ENCODE measurements around the gene TSR3. TPM values are rescaled to one million over a fixed set of nuclear protein-coding genes. Genes with fewer than 3 reads are reported as not detected.

Gene TSR3
- total RNA-seq, 1 donor from 2014 or later: 60.6 TPM

DNA sequence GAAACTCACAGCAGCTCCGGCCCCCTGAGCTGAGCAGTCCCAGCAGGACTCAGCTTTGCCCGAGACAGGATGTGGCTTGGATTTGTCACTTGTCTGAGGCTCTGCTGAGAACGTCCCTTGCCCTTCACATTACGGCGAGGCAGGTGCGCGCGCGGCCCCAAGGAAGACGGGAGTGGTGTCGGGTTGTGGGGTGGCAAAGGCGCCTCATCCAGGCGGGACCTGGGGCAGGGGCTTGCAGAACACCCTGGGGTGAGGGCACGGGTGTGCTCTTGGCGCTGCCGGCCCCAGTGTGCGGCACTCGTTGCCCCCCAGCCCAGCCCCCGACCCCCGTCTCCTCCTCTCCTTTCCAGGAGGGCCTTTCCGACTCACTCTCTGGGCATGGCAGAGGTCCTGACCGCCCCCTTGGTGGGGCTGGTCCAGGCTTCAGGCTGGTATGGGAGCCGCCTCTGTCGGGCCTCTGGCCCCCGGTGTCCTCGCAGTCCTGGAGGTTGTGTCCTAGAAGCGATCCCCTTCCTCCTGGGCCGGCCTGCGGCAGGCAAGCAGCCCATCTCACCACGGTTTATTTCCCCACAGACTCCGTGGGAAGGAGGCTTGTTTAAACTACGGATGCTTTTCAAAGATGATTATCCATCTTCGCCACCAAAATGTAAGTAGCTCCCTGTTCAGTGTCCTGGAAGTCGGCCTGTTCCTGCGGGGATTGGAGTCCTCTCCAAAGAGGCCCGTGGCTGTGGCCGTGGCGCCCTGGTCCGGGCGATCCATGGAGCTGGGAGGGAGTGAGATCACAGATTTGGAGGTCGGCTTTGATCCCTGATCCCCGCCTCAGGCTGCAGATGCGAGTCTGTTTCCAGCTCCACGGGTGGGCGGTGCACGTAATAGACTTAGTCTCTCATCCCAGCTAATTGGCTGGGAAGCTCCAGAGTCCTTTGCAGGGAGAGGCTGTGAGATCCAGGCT, 36.3 kb downstream of the TSR3 start:
- no peak for DNase-seq (ENCODE audit: extremely low spot score in 2 of 2)
- peaks cover 0 to 75% of the 10 kb centered on the region in 2 donors for H3K36me3 ChIP-seq
- intact Hi-C loops (cut with DNase I): no loop called here
- TF ChIP-seq, protein P1, sequence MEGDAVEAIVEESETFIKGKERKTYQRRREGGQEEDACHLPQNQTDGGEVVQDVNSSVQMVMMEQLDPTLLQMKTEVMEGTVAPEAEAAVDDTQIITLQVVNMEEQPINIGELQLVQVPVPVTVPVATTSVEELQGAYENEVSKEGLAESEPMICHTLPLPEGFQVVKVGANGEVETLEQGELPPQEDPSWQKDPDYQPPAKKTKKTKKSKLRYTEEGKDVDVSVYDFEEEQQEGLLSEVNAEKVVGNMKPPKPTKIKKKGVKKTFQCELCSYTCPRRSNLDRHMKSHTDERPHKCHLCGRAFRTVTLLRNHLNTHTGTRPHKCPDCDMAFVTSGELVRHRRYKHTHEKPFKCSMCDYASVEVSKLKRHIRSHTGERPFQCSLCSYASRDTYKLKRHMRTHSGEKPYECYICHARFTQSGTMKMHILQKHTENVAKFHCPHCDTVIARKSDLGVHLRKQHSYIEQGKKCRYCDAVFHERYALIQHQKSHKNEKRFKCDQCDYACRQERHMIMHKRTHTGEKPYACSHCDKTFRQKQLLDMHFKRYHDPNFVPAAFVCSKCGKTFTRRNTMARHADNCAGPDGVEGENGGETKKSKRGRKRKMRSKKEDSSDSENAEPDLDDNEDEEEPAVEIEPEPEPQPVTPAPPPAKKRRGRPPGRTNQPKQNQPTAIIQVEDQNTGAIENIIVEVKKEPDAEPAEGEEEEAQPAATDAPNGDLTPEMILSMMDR (IDR thresholded peaks at IDR 0.05): no peak
- TF ChIP-seq POLR2AphosphoS5 (IDR thresholded peaks at IDR 0.05; ENCODE audit: insufficient read depth in 1 of 2, low read depth in 1 of 2) (no peak), POLR2A (IDR thresholded peaks at IDR 0.05) (no peak)
- no peaks in the 10 kb centered on the region for H3K9me3 ChIP-seq
- no peaks in the 10 kb centered on the region for H3K27me3 ChIP-seq
- no peak overlapping the region for H3K27ac ChIP-seq
- H3K4me1 ChIP-seq: peaks cover 50% of the 10 kb centered on the region
- H3K4me3 ChIP-seq: no peak overlapping the region

DNA sequence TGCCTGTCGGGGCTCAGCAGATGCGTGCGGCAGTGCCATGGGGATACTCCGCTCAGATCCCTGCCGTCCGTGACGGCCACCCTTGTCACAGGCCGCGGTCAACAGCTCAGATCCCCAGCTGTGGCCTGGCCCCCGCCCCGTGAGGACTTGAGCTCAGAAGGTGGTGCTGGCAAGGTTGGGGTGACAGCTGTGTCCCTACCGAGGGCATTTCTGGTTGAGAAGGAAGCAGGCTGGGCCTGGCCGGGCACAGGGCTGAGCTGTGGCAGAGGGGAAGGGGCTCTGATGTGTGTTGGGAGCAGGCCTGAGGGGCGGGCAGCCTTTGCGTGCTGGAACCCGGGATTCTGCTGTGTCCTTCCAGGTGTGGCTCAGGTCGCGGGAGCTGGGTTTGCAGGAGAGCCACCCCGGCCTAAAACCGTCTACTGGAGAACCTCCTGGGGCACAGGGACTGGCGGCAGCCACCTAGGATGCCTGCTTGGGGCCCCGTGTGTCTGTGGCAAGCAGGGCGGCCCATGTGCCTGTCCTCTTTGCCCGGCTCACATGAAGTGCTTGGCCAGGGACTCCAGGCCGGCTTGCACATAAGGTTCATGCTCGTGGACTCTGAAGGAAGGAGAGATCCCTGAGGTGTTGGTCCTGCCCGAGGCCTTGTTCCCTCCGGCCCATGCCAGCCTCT, 37.1 kb downstream of the TSR3 start:
- Histone ChIP-seq H3K9me3 (no peaks in the 10 kb centered on the region), H3K36me3 (peaks cover 0 to 67% of the 10 kb centered on the region in 2 donors), H3K27ac (no peak overlapping the region), H3K4me3 (no peak overlapping the region), H3K4me1 (peaks cover 53% of the 10 kb centered on the region), H3K27me3 (no peaks in the 10 kb centered on the region)
- intact Hi-C loops (cut with DNase I): no loop called here
- no peak for DNase-seq (ENCODE audit: extremely low spot score in 2 of 2)
- TF ChIP-seq, protein P1 (IDR thresholded peaks at IDR 0.05): no peak

DNA sequence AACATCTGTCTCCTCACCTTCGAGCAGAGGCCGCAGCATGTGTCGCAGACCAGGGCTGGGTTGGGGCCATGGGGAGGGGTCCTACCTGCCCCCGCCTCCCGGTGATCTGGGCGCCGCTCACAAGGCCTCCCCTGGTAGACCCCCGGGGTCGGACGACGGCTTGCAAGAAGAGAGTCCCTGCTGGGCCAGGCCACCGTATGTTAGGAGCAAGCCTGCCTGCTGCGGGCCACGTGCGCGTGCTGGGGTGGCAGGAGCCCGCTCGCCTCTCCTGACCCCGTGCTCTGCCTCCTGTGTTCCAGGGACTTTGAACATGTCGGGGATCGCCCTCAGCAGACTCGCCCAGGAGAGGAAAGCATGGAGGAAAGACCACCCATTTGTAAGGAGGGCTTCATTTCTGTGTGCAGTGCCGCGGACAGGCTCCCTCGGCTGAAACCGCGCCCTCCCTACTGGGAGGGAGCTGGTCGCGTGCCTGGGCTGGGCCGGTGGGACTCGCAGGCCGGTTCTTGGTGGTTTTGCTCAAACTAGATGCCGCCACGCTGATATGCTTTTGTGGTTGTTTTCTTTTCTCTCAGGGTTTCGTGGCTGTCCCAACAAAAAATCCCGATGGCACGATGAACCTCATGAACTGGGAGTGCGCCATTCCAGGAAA, 37.8 kb downstream of the TSR3 start:
- intact Hi-C loops (cut with DNase I): no loop called here

DNA sequence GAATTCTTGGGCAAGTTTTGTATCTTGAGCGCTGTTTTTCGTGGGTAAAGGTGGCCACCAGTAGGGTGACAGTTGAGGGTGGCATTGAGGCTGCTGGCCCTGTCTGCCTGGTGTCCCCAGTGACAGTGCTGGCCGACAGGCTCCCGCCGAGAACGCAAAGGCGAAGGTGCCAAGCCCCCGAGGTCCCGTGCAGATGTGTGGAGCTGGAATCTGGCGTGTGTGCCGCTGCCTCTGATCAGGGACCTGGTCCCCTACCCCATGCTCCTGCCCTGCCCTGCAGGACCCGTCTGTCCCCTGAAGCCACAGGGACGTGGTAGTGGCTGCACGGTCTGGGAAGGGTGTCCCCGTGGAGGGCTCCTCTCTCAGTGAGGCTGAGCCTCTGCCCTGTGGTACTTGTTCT, 38.8 kb downstream of the TSR3 start:
- intact Hi-C loops (cut with DNase I): no loop called here
- no peak for DNase-seq (ENCODE audit: extremely low spot score in 2 of 2)
- H3K4me1 ChIP-seq: peaks cover 58% of the 10 kb centered on the region

More for the DNA sequence above, 37.8 kb downstream of the TSR3 start:
- no peaks in the 10 kb centered on the region for H3K9me3 ChIP-seq
- no peak for TF ChIP-seq POLR2AphosphoS5 (IDR thresholded peaks at IDR 0.05; ENCODE audit: insufficient read depth in 1 of 2, low read depth in 1 of 2)
- no peak for TF ChIP-seq POLR2A (IDR thresholded peaks at IDR 0.05)
- TF ChIP-seq, protein P1 (IDR thresholded peaks at IDR 0.05): no peak
- H3K27me3 ChIP-seq: no peaks in the 10 kb centered on the region
- DNase-seq (ENCODE audit: extremely low spot score in 2 of 2): no peak
- peaks cover 0 to 60% of the 10 kb centered on the region in 2 donors for H3K36me3 ChIP-seq
- no peak overlapping the region for H3K27ac ChIP-seq
- no peak overlapping the region for H3K4me3 ChIP-seq
- H3K4me1 ChIP-seq: peaks cover 53% of the 10 kb centered on the region

More for the DNA sequence above, 38.8 kb downstream of the TSR3 start:
- TF ChIP-seq, protein P1 (IDR thresholded peaks at IDR 0.05): no peak
- no peak for TF ChIP-seq POLR2AphosphoS5 (IDR thresholded peaks at IDR 0.05; ENCODE audit: insufficient read depth in 1 of 2, low read depth in 1 of 2)
- Histone ChIP-seq H3K9me3 (no peaks in the 10 kb centered on the region), H3K36me3 (peaks cover 0 to 51% of the 10 kb centered on the region in 2 donors), H3K4me3 (no peak overlapping the region), H3K27ac (no peak overlapping the region), H3K27me3 (no peaks in the 10 kb centered on the region)
